ENCODE measurements around the gene OR4M1.
"Not testable (repeated sequence)": the region's sequence is repeated elsewhere in the genome, so short reads cannot be mapped to it uniquely, and the experiment has no call there.

OR4M1 gene

GRCh38 chr14:19819879-19820278 lies 46.6 kb downstream of the OR4M1 start:
- not testable (repeated sequence) for DNase-seq (ENCODE audit: extremely low spot score, insufficient read length, low read depth); FAIRE-seq

DNA sequence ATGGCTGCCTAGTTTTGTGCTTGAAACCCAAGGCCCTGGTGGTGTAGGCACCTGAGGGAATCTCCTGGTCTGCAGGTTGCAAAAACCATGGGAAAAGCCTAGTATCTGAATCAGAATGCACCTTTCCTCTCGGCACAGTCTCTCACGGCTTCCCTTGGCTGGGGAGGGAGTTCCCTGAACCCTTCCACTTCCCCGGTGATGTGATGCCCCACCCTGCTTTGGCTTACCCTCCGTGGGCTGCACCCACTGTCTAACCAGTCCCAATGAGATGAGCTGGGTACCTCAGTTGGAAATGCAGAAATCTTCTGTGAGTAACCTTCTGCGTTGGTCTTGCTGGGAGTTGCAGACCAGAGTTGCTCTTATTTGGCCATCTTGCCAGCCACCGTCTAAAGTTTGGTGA lies 47.7 kb downstream of the OR4M1 start:
- not testable (repeated sequence) for FAIRE-seq; DNase-seq (ENCODE audit: extremely low spot score, insufficient read length, low read depth)

DNA sequence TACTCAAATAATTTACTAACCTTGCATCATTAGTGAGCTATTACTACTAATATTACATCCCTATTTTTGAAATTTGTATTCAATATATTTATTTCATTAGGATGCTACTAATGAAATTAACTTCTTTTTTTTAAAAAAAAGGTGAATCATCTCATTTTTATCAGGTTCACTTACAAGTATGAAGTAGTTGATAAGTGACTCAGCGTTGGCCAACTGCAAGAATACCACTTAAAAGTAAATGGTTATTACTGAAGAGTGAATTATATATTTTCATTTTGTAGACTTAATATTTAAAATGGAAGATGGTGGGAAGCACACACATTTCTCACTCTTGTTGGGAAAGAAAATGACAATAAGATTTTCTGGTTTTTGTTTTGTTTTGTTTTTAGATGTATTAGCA lies 49.9 kb downstream of the OR4M1 start:
- DNase-seq (ENCODE audit: extremely low spot score, insufficient read length, low read depth) (no peak), FAIRE-seq (no peak)

- no peak for DNase-seq (ENCODE audit: extremely low spot score, insufficient read length, low read depth)
- FAIRE-seq, result no peak
Measured at GRCh38 chr14:19823765-19824164, 50.5 kb downstream of the OR4M1 start.

DNA sequence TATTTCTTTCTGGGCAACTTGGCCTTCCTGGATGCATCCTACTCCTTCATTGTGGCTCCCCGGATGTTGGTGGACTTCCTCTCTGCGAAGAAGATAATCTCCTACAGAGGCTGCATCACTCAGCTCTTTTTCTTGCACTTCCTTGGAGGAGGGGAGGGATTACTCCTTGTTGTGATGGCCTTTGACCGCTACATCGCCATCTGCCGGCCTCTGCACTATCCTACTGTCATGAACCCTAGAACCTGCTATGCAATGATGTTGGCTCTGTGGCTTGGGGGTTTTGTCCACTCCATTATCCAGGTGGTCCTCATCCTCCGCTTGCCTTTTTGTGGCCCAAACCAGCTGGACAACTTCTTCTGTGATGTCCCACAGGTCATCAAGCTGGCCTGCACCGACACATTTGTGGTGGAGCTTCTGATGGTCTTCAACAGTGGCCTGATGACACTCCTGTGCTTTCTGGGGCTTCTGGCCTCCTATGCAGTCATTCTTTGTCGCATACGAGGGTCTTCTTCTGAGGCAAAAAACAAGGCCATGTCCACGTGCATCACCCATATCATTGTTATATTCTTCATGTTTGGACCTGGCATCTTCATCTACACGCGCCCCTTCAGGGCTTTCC lies 54.4 kb downstream of the OR4M1 start:
- not testable (repeated sequence) for DNase-seq (ENCODE audit: extremely low spot score, insufficient read length, low read depth); FAIRE-seq

DNA sequence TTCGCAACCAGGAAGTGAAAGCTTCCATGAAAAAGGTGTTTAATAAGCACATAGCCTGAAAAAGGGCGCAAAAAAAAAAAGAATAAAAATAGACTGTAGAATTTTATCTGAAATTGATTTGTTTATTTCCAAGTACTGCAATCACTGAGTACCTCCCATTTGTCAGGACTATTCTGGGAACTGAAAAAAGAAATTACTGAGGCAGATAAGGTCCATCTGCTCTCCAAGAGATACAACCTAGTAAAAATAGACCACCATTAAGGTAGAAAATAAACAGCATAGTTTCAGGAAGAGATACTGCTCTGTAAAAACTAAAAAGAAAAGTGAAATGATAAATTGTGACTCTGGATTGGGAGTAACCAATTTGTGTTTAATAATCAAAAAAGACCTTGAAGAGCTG lies 55.0 kb downstream of the OR4M1 start:
- DNase-seq (ENCODE audit: extremely low spot score, insufficient read length, low read depth) (no peak), FAIRE-seq (no peak)

All from GM18507 (cell line).